Skeletal muscle tissue (tissue), 4 donors: ENCODE results near the gene YPEL3. TPM values are rescaled to one million over a fixed set of nuclear protein-coding genes. Genes with fewer than 3 reads are reported as not detected.
A peak's percentile ranks its signal among the peaks of the same experiment; 100 is the strongest.

Experiments
- H3K27ac ChIP-seq: one replicate; pipeline ENCODE4 v1.7.0; 2013; ENCODE audit warnings: mild to moderate bottlenecking, low read depth, low read length, inconsistent platforms
- H3K27me3 ChIP-seq, 3 donors: one replicate each; pipeline ENCODE4 v1.7.0; 2013; ENCODE audit warnings: low read length in 3 of 3; ENCODE audit not compliant: control insufficient read depth in 3 of 3, insufficient read depth in 3 of 3
- H3K36me3 ChIP-seq, 3 donors: one replicate each; pipeline ENCODE4 v1.7.0; 2013; ENCODE audit warnings: low read length in 3 of 3; ENCODE audit not compliant: control insufficient read depth in 3 of 3, insufficient read depth in 3 of 3
- H3K4me1 ChIP-seq, 3 donors: one replicate each; pipeline ENCODE4 v1.7.0; 2013; ENCODE audit warnings: low read length in 3 of 3, mild to moderate bottlenecking in 3 of 3; ENCODE audit not compliant: control insufficient read depth in 3 of 3, insufficient read depth in 3 of 3
- H3K4me3 ChIP-seq, 3 donors: one replicate each; pipeline ENCODE4 v1.7.0; 2013; ENCODE audit warnings: low read length in 3 of 3
- H3K9ac ChIP-seq, 3 donors: one replicate each; pipeline ENCODE4 v1.7.0; 2013; ENCODE audit warnings: low read length in 3 of 3, mild to moderate bottlenecking in 3 of 3, moderate library complexity in 2 of 3, low read depth in 1 of 3
- H3K9me3 ChIP-seq, 3 donors: one replicate each; pipeline ENCODE4 v1.7.0; 2013; ENCODE audit warnings: low read length in 3 of 3; ENCODE audit not compliant: control insufficient read depth in 3 of 3
- total RNA-seq: library from RNA; depleted of rRNA; stranded (reverse); fragments of >200 nt; gene quantifications from one replicate; pipeline ENCODE4 v1.2.3, GENCODE V29; 2014
- donor health status: Osteomylitis.

The YPEL3 gene
- total RNA-seq, 1 donor from 2014 or later, result 14.1 TPM

- H3K36me3 ChIP-seq, result peaks cover 13 to 15% (median 14%) of the 10 kb centered on the region in 3 donors
- H3K27me3 ChIP-seq, result no peaks in the 10 kb centered on the region
- H3K9ac ChIP-seq, result peak within 1 kb of the TSS; percentile 72 to 89 (median 81)
- no peaks in the 10 kb centered on the region for H3K9me3 ChIP-seq
- H3K27ac ChIP-seq, result peak within 1 kb of the TSS; percentile 85
- H3K4me1 ChIP-seq, result peaks cover 33 to 51% (median 47%) of the 10 kb centered on the region in 3 donors
- peak within 1 kb of the TSS; percentile 71 to 83 (median 77) for H3K4me3 ChIP-seq
Measured at GRCh38 chr16:30091474-30092372, 4.3 kb downstream of the YPEL3 start, which contains the start of gene TBX6. TBX6 (minus strand) TSS chr16:30091924; CDS start chr16:30091193, 731 bp downstream.

GRCh38 chr16:30090610-30091331 lies 5.2 kb downstream of the YPEL3 start:
- H3K36me3 ChIP-seq, result peaks cover 13 to 15% (median 14%) of the 10 kb centered on the region in 3 donors
- no peak overlapping the region for H3K4me3 ChIP-seq
- H3K9me3 ChIP-seq, result no peaks in the 10 kb centered on the region
- H3K4me1 ChIP-seq, result peaks cover 29 to 46% (median 43%) of the 10 kb centered on the region in 3 donors
- no peaks in the 10 kb centered on the region for H3K27me3 ChIP-seq
- H3K9ac ChIP-seq, result peak overlapping the region in 1 of 3 donors; percentile 89
- H3K27ac ChIP-seq, result peak overlapping the region; percentile 85

- Histone ChIP-seq H3K4me1 (peaks cover 13 to 31% (median 28%) of the 10 kb centered on the region in 3 donors), H3K4me3 (no peak overlapping the region), H3K36me3 (peaks cover 15 to 18% (median 16%) of the 10 kb centered on the region in 3 donors), H3K27ac (no peak overlapping the region), H3K9me3 (no peaks in the 10 kb centered on the region), H3K27me3 (no peaks in the 10 kb centered on the region), H3K9ac (peak overlapping the region in 1 of 3 donors; percentile 16)
Measured at GRCh38 chr16:30088832-30089624, 7.0 kb downstream of the YPEL3 start.

GRCh38 chr16:30088237-30088831 lies 7.7 kb downstream of the YPEL3 start:
- peaks cover 18 to 21% (median 20%) of the 10 kb centered on the region in 3 donors for H3K36me3 ChIP-seq
- no peaks in the 10 kb centered on the region for H3K27me3 ChIP-seq
- H3K27ac ChIP-seq, result no peak overlapping the region
- H3K4me1 ChIP-seq, result peaks cover 10 to 28% (median 24%) of the 10 kb centered on the region in 3 donors
- peak overlapping the region in 1 of 3 donors; percentile 16 for H3K9ac ChIP-seq
- H3K4me3 ChIP-seq, result no peak overlapping the region
- no peaks in the 10 kb centered on the region for H3K9me3 ChIP-seq

GRCh38 chr16:30087181-30087898 lies 8.7 kb downstream of the YPEL3 start:
- no peaks in the 10 kb centered on the region for H3K9me3 ChIP-seq
- H3K36me3 ChIP-seq, result peaks cover 28 to 31% (median 30%) of the 10 kb centered on the region in 3 donors
- no peak overlapping the region for H3K9ac ChIP-seq
- H3K4me1 ChIP-seq, result peaks cover 5 to 18% (median 17%) of the 10 kb centered on the region in 3 donors
- no peak overlapping the region for H3K4me3 ChIP-seq
- H3K27me3 ChIP-seq, result no peaks in the 10 kb centered on the region
- no peak overlapping the region for H3K27ac ChIP-seq

GRCh38 chr16:30086291-30087140 lies 9.5 kb downstream of the YPEL3 start:
- Histone ChIP-seq H3K27me3 (no peaks in the 10 kb centered on the region), H3K9ac (no peak overlapping the region), H3K4me1 (peaks cover 0 to 10% (median 10%) of the 10 kb centered on the region in 3 donors), H3K9me3 (no peaks in the 10 kb centered on the region), H3K4me3 (no peak overlapping the region), H3K27ac (no peak overlapping the region), H3K36me3 (peaks cover 34 to 36% (median 34%) of the 10 kb centered on the region in 3 donors)

GRCh38 chr16:30085820-30086219 lies 10.2 kb downstream of the YPEL3 start:
- H3K9ac ChIP-seq, result peak overlapping the region in 1 of 3 donors; percentile 8
- H3K27ac ChIP-seq, result peak overlapping the region; percentile 10
- peaks cover 39 to 43% (median 40%) of the 10 kb centered on the region in 3 donors for H3K36me3 ChIP-seq

GRCh38 chr16:30085247-30085646 lies 10.8 kb downstream of the YPEL3 start:
- H3K9me3 ChIP-seq, result no peaks in the 10 kb centered on the region
- no peak overlapping the region for H3K4me3 ChIP-seq
- H3K27me3 ChIP-seq, result no peaks in the 10 kb centered on the region
- H3K4me1 ChIP-seq, result peaks cover 0 to 5% (median 2%) of the 10 kb centered on the region in 3 donors
- H3K36me3 ChIP-seq, result peaks cover 41 to 46% (median 42%) of the 10 kb centered on the region in 3 donors
- peak overlapping the region; percentile 10 for H3K27ac ChIP-seq
- H3K9ac ChIP-seq, result peak overlapping the region in 1 of 3 donors; percentile 8

More at GRCh38 chr16:30085820-30086219, 10.2 kb downstream of the YPEL3 start:
- Histone ChIP-seq H3K4me3 (no peak overlapping the region), H3K4me1 (peaks cover 0 to 8% (median 6%) of the 10 kb centered on the region in 3 donors), H3K27me3 (no peaks in the 10 kb centered on the region), H3K9me3 (no peaks in the 10 kb centered on the region)
